T-helper 9 cell (primary cell): ENCODE data around the gene TRIM69.

Source experiments
- DNase-seq: peaks from one replicate; pipeline ENCODE4 v3.0.0-alpha.2; 2020

Gene TRIM69

GRCh38 chr15:44811337-44811736 lies 75.0 kb downstream of the TRIM69 start:
- DNase-seq, result no peak

GRCh38 chr15:44812029-44812517 lies 75.7 kb downstream of the TRIM69 start:
- DNase-seq, result no peak

DNA sequence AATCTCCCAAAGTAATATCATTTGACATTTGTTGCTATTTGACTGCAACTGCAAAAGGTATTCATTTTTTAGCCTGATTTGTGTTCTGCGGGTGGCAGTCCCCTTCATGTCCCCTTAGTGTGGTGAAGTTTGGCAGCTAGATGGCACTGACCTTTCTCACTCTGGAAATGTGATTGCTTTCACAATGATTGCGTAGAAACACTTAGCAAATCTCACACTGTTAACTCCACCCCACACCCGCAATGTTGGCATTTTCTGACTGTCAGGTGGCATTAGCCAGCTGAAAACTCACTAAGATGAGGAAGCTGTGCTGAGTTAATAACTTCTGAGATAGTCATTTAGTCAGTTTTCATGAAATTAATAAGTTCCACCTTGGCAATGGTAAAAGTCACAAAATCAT lies 76.9 kb downstream of the TRIM69 start:
- no peak for DNase-seq
